Loucy (cell line): Measurements from ENCODE around the gene GRN.

Experiments
- H2AFZ ChIP-seq: fragments of 200-600 bp; sonication (generic); 2 replicates; pipeline ENCODE4 v1.6.0; 2016; ENCODE audit warnings: antibody characterized with exemption, mild to moderate bottlenecking, low read length, moderate library complexity
- H3F3A ChIP-seq: fragments of 200-600 bp; 2 replicates; pipeline ENCODE4 v1.6.0; 2016; ENCODE audit warnings: antibody characterized with exemption, low read depth, mild to moderate bottlenecking
- H3K27me3 ChIP-seq: fragments of 200-600 bp; sonication (generic); 2 replicates; pipeline ENCODE4 v1.6.1; 2014; ENCODE audit warnings: low read length, mild to moderate bottlenecking; ENCODE audit not compliant: insufficient read depth, poor library complexity, severe bottlenecking
- H3K36me3 ChIP-seq: fragments of 200-600 bp; sonication (generic); 2 replicates; pipeline ENCODE4 v1.6.1; 2016; ENCODE audit warnings: low read length; ENCODE audit not compliant: insufficient read depth
- H3K4me1 ChIP-seq: fragments of 200-600 bp; sonication (generic); 2 replicates; pipeline ENCODE4 v1.5.1; 2014; ENCODE audit warnings: low read length, mild to moderate bottlenecking; ENCODE audit not compliant: insufficient read depth, poor library complexity, severe bottlenecking
- H3K4me2 ChIP-seq: fragments of 200-600 bp; sonication (generic); 2 replicates; pipeline ENCODE4 v1.6.0; 2014; ENCODE audit warnings: antibody characterized with exemption, low read length, low read depth, mild to moderate bottlenecking; ENCODE audit not compliant: poor library complexity, severe bottlenecking
- H3K4me3 ChIP-seq: fragments of 200-600 bp; sonication (generic); 2 replicates; pipeline ENCODE4 v1.5.1; 2014; ENCODE audit warnings: low read length, mild to moderate bottlenecking, mixed read lengths; ENCODE audit not compliant: poor library complexity, severe bottlenecking
- H3K79me2 ChIP-seq: fragments of 200-600 bp; sonication (generic); 2 replicates; pipeline ENCODE4 v1.6.1; 2014; ENCODE audit warnings: low read length; ENCODE audit not compliant: insufficient read depth
- H3K9ac ChIP-seq: fragments of 200-600 bp; sonication (generic); 2 replicates; pipeline ENCODE4 v1.6.0; 2014; ENCODE audit warnings: mild to moderate bottlenecking, low read depth, low read length, moderate library complexity; ENCODE audit not compliant: poor library complexity, severe bottlenecking
- H3K9me2 ChIP-seq: fragments of 200-600 bp; sonication (generic); replicated peaks from 2 replicates; pipeline ENCODE4 v1.6.1; 2016; ENCODE audit warnings: low read depth, low read length, mixed read lengths
- H3K9me3 ChIP-seq: fragments of 200-600 bp; sonication (generic); 2 replicates; pipeline ENCODE4 v1.6.1; 2014; ENCODE audit warnings: mild to moderate bottlenecking, antibody characterized with exemption, low read length, low read depth; ENCODE audit not compliant: insufficient read depth
- H4K20me1 ChIP-seq: fragments of 200-600 bp; sonication (generic); 2 replicates; pipeline ENCODE4 v1.6.0; 2014; ENCODE audit warnings: antibody characterized with exemption, low read length, mild to moderate bottlenecking; ENCODE audit not compliant: insufficient read depth, poor library complexity, severe bottlenecking
- CTCF ChIP-seq: fragments of 200-600 bp; sonication (generic); conservative IDR thresholded peaks from 2 replicates; pipeline ENCODE4 v1.5.1; 2014; ENCODE audit warnings: mild to moderate bottlenecking, antibody characterized with exemption, low read length
- EZH2phosphoT487 ChIP-seq: fragments of 200-600 bp; IDR thresholded peaks from 2 replicates; pipeline ENCODE4 v1.6.1; 2018; ENCODE audit warnings: antibody characterized with exemption, mild to moderate bottlenecking, moderate library complexity, borderline replicate concordance

Gene GRN

GRCh38 chr17:44307387-44308186, 37.5 kb upstream of the GRN start:
- Histone ChIP-seq H3K79me2 (no peaks in the 10 kb centered on the region), H4K20me1 (no peaks in the 10 kb centered on the region), H3K27me3 (no peaks in the 10 kb centered on the region), H3K4me2 (no peak overlapping the region), H3K9me2 (no peaks in the 10 kb centered on the region), H3F3A (no peaks in the 10 kb centered on the region), H3K4me3 (no peak overlapping the region), H3K9ac (no peak overlapping the region), H3K36me3 (no peaks in the 10 kb centered on the region), H2AFZ (no peak overlapping the region), H3K4me1 (peaks cover 7% of the 10 kb centered on the region), H3K9me3 (no peaks in the 10 kb centered on the region)
- TF ChIP-seq CTCF: no peak
- TF ChIP-seq EZH2phosphoT487: no peak

- no peaks in the 10 kb centered on the region for H3K36me3 ChIP-seq
- no peaks in the 10 kb centered on the region for H3K9me3 ChIP-seq
- H3K4me1 ChIP-seq: peaks cover 7% of the 10 kb centered on the region
- H3K4me2 ChIP-seq: peak within 1 kb of the TSS; percentile 47
- no peaks in the 10 kb centered on the region for H3F3A ChIP-seq
- TF ChIP-seq CTCF (no peak), EZH2phosphoT487 (no peak)
- no peaks in the 10 kb centered on the region for H4K20me1 ChIP-seq
- no peak within 1 kb of the TSS for H3K9ac ChIP-seq
- H2AFZ ChIP-seq: no peak within 1 kb of the TSS
- no peaks in the 10 kb centered on the region for H3K79me2 ChIP-seq
- H3K27me3 ChIP-seq: no peaks in the 10 kb centered on the region
- peak within 1 kb of the TSS; percentile 52 for H3K4me3 ChIP-seq
- no peaks in the 10 kb centered on the region for H3K9me2 ChIP-seq
Measured at GRCh38 chr17:44308320-44308818, 36.7 kb upstream of the GRN start, which contains the start of gene RUNDC3A. TSS of gene RUNDC3A (plus strand) at chr17:44308601. CDS start at chr17:44308833, 232 bp downstream.

GRCh38 chr17:44308865-44309264, 36.2 kb upstream of the GRN start:
- H3K9ac ChIP-seq: no peak overlapping the region
- peaks cover 7% of the 10 kb centered on the region for H3K4me1 ChIP-seq
- peak overlapping the region; percentile 47 for H3K4me2 ChIP-seq
- H4K20me1 ChIP-seq: no peaks in the 10 kb centered on the region
- no peaks in the 10 kb centered on the region for H3F3A ChIP-seq
- no peaks in the 10 kb centered on the region for H3K36me3 ChIP-seq
- H3K9me2 ChIP-seq: no peaks in the 10 kb centered on the region
- H3K9me3 ChIP-seq: no peaks in the 10 kb centered on the region
- H3K79me2 ChIP-seq: no peaks in the 10 kb centered on the region
- H3K27me3 ChIP-seq: no peaks in the 10 kb centered on the region
- peak overlapping the region; percentile 52 for H3K4me3 ChIP-seq
- TF ChIP-seq EZH2phosphoT487 (no peak), CTCF (no peak)
- H2AFZ ChIP-seq: no peak overlapping the region
